GM12878 (cell line): ENCODE measurements around the gene APOM. TPM values are rescaled to one million over a fixed set of nuclear protein-coding genes. Genes with fewer than 3 reads are reported as not detected.

Experiments
- ATAC-seq: fragments of 200-7000 bp; cut with Tn5 transposase; 3 replicates; pipeline ENCODE4 v1.9.1; 2020; ENCODE audit warnings: mild to moderate bottlenecking, moderate library complexity
- BruUV-seq: library from RNA; stranded (reverse); fragments of 400-500 nt; replicated peaks from 2 replicates; lab custom pipeline; 2021; lab: Mats Ljungman, UMichigan
- CTCF ChIA-PET: fragments of 300-600 bp; sonication (Branson Sonifier 250); formaldehyde crosslinking; extraction: SDS; loops from one replicate; lab custom pipeline; 2021; ENCODE audit warnings: inconsistent platforms; lab: Yijun Ruan, JAX
- POLR2A ChIA-PET: fragments of 350-600 bp; formaldehyde crosslinking; extraction: SDS; loops from one replicate; lab custom pipeline; 2021; ENCODE audit warnings: inconsistent platforms; lab: Charles Lee
- RAD21 ChIA-PET: fragments of 300-600 bp; sonication (Branson Sonifier 250); formaldehyde crosslinking; loops from one replicate; lab custom pipeline; 2023; ENCODE audit warnings: antibody characterized with exemption; ENCODE audit not compliant: unreplicated experiment; lab: Charles Lee
- SMC1A ChIA-PET: fragments of 300-600 bp; sonication (Branson Sonifier 250); formaldehyde crosslinking; loops from one replicate; lab custom pipeline; 2023; ENCODE audit not compliant: unreplicated experiment, uncharacterized antibody; lab: Charles Lee
- DNase-seq: peaks from one replicate; pipeline ENCODE4 v3.0.0-alpha.2; 2011; ENCODE audit warnings: low read depth, low spot score
- FAIRE-seq: peaks from 3 replicates; lab custom pipeline; 2011; peaks lifted over from hg19 to GRCh38; lab: Jason Lieb, UNC
- H2AFZ ChIP-seq: 2 replicates; pipeline ENCODE4 v1.6.0; 2011; ENCODE audit warnings: low read depth, low read length, control low read depth; ENCODE audit not compliant: control insufficient read depth
- H3K27ac ChIP-seq: 2 replicates; pipeline ENCODE4 v1.5.1; 2011; ENCODE audit warnings: control low read depth; ENCODE audit not compliant: control insufficient read depth, insufficient read depth
- H3K27me3 ChIP-seq, 2 experiments: replicated peaks in 1 of 2; 2 replicates each; pipeline versions ENCODE4 v1.6.0 to v1.6.1; 2011; ENCODE audit warnings: low read length in 1 of 2; ENCODE audit not compliant: control insufficient read depth in 2 of 2, insufficient read depth in 2 of 2
- H3K36me3 ChIP-seq, 2 experiments: 2 replicates each; pipeline ENCODE4 v1.5.1; 2011; ENCODE audit warnings: low read length in 1 of 2; ENCODE audit not compliant: control insufficient read depth in 2 of 2, insufficient read depth in 2 of 2
- H3K4me1 ChIP-seq: 2 replicates; pipeline ENCODE4 v1.6.1; 2011; ENCODE audit warnings: mild to moderate bottlenecking, low read length, moderate library complexity, mixed read lengths; ENCODE audit not compliant: control insufficient read depth, insufficient read depth
- H3K4me2 ChIP-seq: 2 replicates; pipeline ENCODE4 v1.6.0; 2011; ENCODE audit warnings: control low read depth; ENCODE audit not compliant: control insufficient read depth, insufficient read depth
- H3K4me3 ChIP-seq: fragments of 200-600 bp; sonication (generic); 2 replicates; pipeline ENCODE4 v1.5.1; 2016
- H3K79me2 ChIP-seq: 2 replicates; pipeline ENCODE4 v1.6.0; 2011; ENCODE audit warnings: low read length; ENCODE audit not compliant: control insufficient read depth, insufficient read depth
- H3K9ac ChIP-seq: 2 replicates; pipeline ENCODE4 v1.8.0; 2011; ENCODE audit warnings: low read length, control low read depth, mixed read lengths; ENCODE audit not compliant: control insufficient read depth, insufficient read depth
- H3K9me3 ChIP-seq: replicated peaks from 3 replicates; pipeline ENCODE4 v1.5.1; 2011; ENCODE audit warnings: mild to moderate bottlenecking, low read length; ENCODE audit not compliant: control insufficient read depth, insufficient read depth
- H4K20me1 ChIP-seq: 2 replicates; pipeline ENCODE4 v1.6.0; 2011; ENCODE audit not compliant: control insufficient read depth, insufficient read depth
- MTA3 ChIP-seq: IDR thresholded peaks from 2 replicates; pipeline ENCODE4 v1.6.1; 2012; ENCODE audit warnings: low read length, inconsistent platforms, borderline replicate concordance
- MXI1 ChIP-seq: fragments of 150-350 bp; IDR thresholded peaks from 2 replicates; pipeline ENCODE4 v1.6.1; 2011; ENCODE audit warnings: low read depth, mild to moderate bottlenecking, inconsistent platforms, low read length, improper control_type of control experiment
- POLR2AphosphoS5 ChIP-seq: IDR thresholded peaks from 2 replicates; pipeline ENCODE4 v1.6.1; 2011; ENCODE audit warnings: mild to moderate bottlenecking, low read length, inconsistent platforms
- RB1 ChIP-seq: fragments of 450-650 bp; formaldehyde crosslinking; IDR thresholded peaks from 2 replicates; pipeline ENCODE4 v1.6.1; 2017; ENCODE audit warnings: mild to moderate bottlenecking, borderline replicate concordance
- SMARCA5 ChIP-seq: fragments of 450-650 bp; IDR thresholded peaks from 2 replicates; pipeline ENCODE4 v1.6.1; 2017; ENCODE audit warnings: mild to moderate bottlenecking
- SP1 ChIP-seq: IDR thresholded peaks from one replicate; pipeline ENCODE4 v1.6.1; 2011; ENCODE audit warnings: low read depth, low read length
- SUPT20H ChIP-seq: IDR thresholded peaks from 2 replicates; pipeline ENCODE4 v1.6.1; 2011; ENCODE audit warnings: low read depth, mild to moderate bottlenecking, low read length, moderate library complexity, borderline replicate concordance; ENCODE audit not compliant: control insufficient read depth
- TBL1XR1 ChIP-seq: IDR thresholded peaks from 2 replicates; pipeline ENCODE4 v1.6.1; 2012; ENCODE audit warnings: low read depth, low read length, improper control_type of control experiment
- WGBS: methylation state at CpG from one replicate; pipeline ENCODE4 v1.1.6; 2016; ENCODE audit warnings: low lambda C conversion rate; ENCODE audit not compliant: insufficient replicate concordance, insufficient coverage; ENCODE audit errors: missing lambda C conversion rate; 5-methylcytosine and 5-hydroxymethylcytosine counted together
- in situ Hi-C: fragments of 300-500 bp; cut with MboI; formaldehyde crosslinking; loops from 9 replicates; pipeline ENCODE4 v1.14.3; 2018; ENCODE audit warnings: mixed read lengths
- intact Hi-C: fragments of 100-400 bp; cut with micrococcal nuclease; formaldehyde crosslinking; loops from one replicate; pipeline ENCODE4 v1.14.2; 2022; ENCODE audit not compliant: unreplicated experiment
- polyA plus RNA-seq, 11 experiments: library from polyadenylated mRNA; depleted of rRNA in 4 of 11; unstranded in 6 of 11; stranded (reverse) in 5 of 11; fragments of >200 nt; fragmentation: Nextera tagmentation in 4 of 11; fragmentation: Illumina TruSeq in 1 of 11; extraction: Ambion mirVana in 4 of 11; extraction: Trizol in 1 of 11; gene quantifications; 1 replicate in 1 of 11; 2 replicates in 10 of 11; pipeline versions ENCODE4 v1.2.1 to v1.2.3, GENCODE V29; 2011 to 2016; ENCODE audit warnings: inconsistent platforms in 2 of 11, missing spikeins in 2 of 11, low read depth in 1 of 11
- total RNA-seq, 4 experiments: library from RNA; depleted of rRNA in 3 of 4; stranded (reverse); fragments of >200 nt in 3 of 4; fragmentation: Illumina TruSeq in 1 of 4; extraction: Trizol in 1 of 4; gene quantifications; 2 replicates each; pipeline versions ENCODE4 v1.2.1 to v1.2.3, GENCODE V29; 2013 to 2021
- TF ChIP-seq, protein P1 (sequence below): fragments of 450-650 bp; formaldehyde crosslinking; IDR thresholded peaks from 2 replicates; pipeline ENCODE4 v1.5.0; 2022; ENCODE audit warnings: mild to moderate bottlenecking, missing genetic modification characterization
- TF ChIP-seq, protein P2 (sequence below): IDR thresholded peaks from 2 replicates; pipeline ENCODE4 v1.6.1; 2011; ENCODE audit warnings: borderline replicate concordance, low read depth, mild to moderate bottlenecking, moderate library complexity, mixed read lengths, low read length; ENCODE audit not compliant: insufficient read depth; ENCODE audit errors: extremely low read length
- TF ChIP-seq, protein P3 (sequence below): fragments of 450-650 bp; IDR thresholded peaks from 2 replicates; pipeline ENCODE4 v1.6.1; 2017; ENCODE audit warnings: mild to moderate bottlenecking, moderate library complexity

APOM gene
- total and polyA plus RNA-seq, 10 of the 15 experiments (the other 5 are each of a cell fraction or from before 2014, with no cell fraction given), result 4.0 to 14.1 (median 7.1) TPM

DNA sequence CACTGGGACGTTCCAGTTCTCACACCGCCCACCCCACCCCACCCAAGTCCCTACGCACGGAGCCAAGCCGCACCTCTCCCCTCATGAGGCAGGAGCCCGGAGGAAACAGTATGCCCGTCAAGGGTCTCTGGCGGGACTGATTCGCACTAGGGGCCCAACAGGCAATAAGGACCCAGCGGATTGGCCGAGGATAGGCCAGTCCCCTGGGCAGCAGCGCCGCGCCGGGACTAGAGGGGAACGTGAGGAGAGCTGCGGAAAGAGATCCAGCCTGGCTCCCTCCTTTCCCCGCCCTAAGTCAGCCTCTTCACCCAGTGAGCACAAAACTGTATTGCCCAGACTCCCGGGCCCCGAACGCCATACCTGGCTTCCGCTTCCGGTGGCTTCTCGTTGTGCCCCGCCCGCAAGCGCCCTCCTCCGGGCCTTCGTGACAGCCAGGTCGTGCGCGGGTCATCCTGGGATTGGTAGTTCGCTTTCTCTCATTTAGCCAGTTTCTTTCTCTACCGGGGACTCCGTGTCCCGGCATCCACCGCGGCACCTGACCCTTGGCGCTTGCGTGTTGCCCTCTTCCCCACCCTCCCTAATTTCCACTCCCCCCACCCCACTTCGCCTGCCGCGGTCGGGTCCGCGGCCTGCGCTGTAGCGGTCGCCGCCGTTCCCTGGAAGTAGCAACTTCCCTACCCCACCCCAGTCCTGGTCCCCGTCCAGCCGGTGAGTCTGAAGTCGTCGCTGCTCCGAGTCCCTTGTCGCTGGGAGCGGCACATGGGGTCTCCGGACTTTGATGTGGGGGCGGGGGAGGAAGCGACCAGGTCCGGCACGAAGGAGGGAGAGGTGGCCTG, 10.0 kb downstream of the APOM start, which contains the start of gene CSNK2B (continued):
- TF ChIP-seq POLR2AphosphoS5, result peak; percentile 93
- TF ChIP-seq, protein P1, sequence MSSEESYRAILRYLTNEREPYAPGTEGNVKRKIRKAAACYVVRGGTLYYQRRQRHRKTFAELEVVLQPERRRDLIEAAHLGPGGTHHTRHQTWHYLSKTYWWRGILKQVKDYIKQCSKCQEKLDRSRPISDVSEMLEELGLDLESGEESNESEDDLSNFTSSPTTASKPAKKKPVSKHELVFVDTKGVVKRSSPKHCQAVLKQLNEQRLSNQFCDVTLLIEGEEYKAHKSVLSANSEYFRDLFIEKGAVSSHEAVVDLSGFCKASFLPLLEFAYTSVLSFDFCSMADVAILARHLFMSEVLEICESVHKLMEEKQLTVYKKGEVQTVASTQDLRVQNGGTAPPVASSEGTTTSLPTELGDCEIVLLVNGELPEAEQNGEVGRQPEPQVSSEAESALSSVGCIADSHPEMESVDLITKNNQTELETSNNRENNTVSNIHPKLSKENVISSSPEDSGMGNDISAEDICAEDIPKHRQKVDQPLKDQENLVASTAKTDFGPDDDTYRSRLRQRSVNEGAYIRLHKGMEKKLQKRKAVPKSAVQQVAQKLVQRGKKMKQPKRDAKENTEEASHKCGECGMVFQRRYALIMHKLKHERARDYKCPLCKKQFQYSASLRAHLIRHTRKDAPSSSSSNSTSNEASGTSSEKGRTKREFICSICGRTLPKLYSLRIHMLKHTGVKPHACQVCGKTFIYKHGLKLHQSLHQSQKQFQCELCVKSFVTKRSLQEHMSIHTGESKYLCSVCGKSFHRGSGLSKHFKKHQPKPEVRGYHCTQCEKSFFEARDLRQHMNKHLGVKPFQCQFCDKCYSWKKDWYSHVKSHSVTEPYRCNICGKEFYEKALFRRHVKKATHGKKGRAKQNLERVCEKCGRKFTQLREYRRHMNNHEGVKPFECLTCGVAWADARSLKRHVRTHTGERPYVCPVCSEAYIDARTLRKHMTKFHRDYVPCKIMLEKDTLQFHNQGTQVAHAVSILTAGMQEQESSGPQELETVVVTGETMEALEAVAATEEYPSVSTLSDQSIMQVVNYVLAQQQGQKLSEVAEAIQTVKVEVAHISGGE (CRISPR knock-in tag), result no peak
- TF ChIP-seq SP1, result peak; percentile 59
- TF ChIP-seq TBL1XR1, result no peak; the same call in 1 of the 2 replicates
- TF ChIP-seq RB1, result no peak
- TF ChIP-seq, all 136 proteins: peak for 54

DNA sequence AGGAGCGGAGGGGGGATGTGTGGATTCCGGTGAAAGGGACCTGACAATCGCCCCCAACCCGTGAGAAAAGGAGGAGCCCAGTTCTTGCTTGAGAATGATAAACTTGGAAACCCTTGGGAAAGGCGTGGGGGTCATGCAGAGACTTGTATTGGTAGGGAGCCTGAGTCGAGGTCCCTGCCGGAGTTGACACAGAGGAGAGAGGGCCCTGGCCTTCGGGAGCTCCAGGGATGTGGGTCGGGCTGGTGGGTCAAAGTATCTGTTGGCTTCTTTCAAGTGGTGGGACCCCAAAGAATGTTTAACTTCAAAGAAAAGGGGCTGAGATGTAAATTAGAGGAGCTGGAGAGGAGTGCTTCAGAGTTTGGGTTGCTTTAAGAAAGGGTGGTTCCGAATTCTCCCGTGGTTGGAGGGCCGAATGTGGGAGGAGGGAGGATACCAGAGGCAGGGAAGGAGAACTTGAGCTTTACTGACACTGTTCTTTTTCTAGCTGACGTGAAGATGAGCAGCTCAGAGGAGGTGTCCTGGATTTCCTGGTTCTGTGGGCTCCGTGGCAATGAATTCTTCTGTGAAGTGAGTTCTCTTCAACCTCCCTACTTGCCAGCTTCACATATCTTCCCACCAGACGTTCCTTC, 10.8 kb downstream of the APOM start:
- no peak for DNase-seq
- peak overlapping the region; percentile 77; the same call in 1 of the 2 replicates for H2AFZ ChIP-seq
- WGBS, result 2% methylated on average over 15 of the region's 15 CpGs
- TF ChIP-seq, protein P2, sequence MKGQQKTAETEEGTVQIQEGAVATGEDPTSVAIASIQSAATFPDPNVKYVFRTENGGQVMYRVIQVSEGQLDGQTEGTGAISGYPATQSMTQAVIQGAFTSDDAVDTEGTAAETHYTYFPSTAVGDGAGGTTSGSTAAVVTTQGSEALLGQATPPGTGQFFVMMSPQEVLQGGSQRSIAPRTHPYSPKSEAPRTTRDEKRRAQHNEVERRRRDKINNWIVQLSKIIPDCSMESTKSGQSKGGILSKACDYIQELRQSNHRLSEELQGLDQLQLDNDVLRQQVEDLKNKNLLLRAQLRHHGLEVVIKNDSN, result no peak
- TF ChIP-seq SUPT20H (no peak), MTA3 (no peak), MXI1 (no peak), SMARCA5 (peak; percentile 40; the same call in 1 of the 2 replicates)
- TF ChIP-seq, protein P3, sequence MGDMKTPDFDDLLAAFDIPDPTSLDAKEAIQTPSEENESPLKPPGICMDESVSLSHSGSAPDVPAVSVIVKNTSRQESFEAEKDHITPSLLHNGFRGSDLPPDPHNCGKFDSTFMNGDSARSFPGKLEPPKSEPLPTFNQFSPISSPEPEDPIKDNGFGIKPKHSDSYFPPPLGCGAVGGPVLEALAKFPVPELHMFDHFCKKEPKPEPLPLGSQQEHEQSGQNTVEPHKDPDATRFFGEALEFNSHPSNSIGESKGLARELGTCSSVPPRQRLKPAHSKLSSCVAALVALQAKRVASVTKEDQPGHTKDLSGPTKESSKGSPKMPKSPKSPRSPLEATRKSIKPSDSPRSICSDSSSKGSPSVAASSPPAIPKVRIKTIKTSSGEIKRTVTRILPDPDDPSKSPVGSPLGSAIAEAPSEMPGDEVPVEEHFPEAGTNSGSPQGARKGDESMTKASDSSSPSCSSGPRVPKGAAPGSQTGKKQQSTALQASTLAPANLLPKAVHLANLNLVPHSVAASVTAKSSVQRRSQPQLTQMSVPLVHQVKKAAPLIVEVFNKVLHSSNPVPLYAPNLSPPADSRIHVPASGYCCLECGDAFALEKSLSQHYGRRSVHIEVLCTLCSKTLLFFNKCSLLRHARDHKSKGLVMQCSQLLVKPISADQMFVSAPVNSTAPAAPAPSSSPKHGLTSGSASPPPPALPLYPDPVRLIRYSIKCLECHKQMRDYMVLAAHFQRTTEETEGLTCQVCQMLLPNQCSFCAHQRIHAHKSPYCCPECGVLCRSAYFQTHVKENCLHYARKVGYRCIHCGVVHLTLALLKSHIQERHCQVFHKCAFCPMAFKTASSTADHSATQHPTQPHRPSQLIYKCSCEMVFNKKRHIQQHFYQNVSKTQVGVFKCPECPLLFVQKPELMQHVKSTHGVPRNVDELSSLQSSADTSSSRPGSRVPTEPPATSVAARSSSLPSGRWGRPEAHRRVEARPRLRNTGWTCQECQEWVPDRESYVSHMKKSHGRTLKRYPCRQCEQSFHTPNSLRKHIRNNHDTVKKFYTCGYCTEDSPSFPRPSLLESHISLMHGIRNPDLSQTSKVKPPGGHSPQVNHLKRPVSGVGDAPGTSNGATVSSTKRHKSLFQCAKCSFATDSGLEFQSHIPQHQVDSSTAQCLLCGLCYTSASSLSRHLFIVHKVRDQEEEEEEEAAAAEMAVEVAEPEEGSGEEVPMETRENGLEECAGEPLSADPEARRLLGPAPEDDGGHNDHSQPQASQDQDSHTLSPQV, result no peak

More for the DNA sequence above, 10.8 kb downstream of the APOM start:
- Histone ChIP-seq H3K36me3 (peaks cover 18 to 39% of the 10 kb centered on the region in 2 experiments), H4K20me1 (no peaks in the 10 kb centered on the region), H3K27me3 (no peaks in the 10 kb centered on the region), H3K9me3 (no peaks in the 10 kb centered on the region), H3K9ac (peak overlapping the region; percentile 97), H3K4me3 (peak overlapping the region; percentile 93), H3K4me2 (peak overlapping the region; percentile 95), H3K4me1 (peaks cover 32% of the 10 kb centered on the region), H3K27ac (peak overlapping the region; percentile 94), H3K79me2 (peaks cover 51% of the 10 kb centered on the region)
- POLR2A ChIA-PET, result interaction anchor here (0.5 to 1.4 kb wide), 7 partner anchors 8 to 305 kb away, joined by 3 to 7 read pairs (median 4); partner anchors contain the start of genes BAG6 and DXO
- in situ Hi-C loops (no loop called here), intact Hi-C loops (loop anchor here (5.0 kb wide), 2 partner anchors 71 to 166 kb away; partner anchors contain the start of gene CLIC1)
- FAIRE-seq (peak; percentile 52), ATAC-seq (no peak)
- CTCF ChIA-PET, result interaction anchor here (0.9 to 1.6 kb wide), 2 partner anchors 68 to 165 kb away, joined by 3 to 9 read pairs; no protein-coding TSS in a partner anchor
- no TSS peak for BruUV-seq
- SMC1A ChIA-PET, result interaction anchor here (0.7 to 1.1 kb wide), 3 partner anchors 10 to 44 kb away, joined by 3 read pairs; no protein-coding TSS in a partner anchor
- RAD21 ChIA-PET, result interaction anchor here (1.6 kb wide), 1 partner anchor 13 kb away, joined by 3 read pairs; no protein-coding TSS in a partner anchor
